ENCODE data around the gene ZNF236. TPM values are rescaled to one million over a fixed set of nuclear protein-coding genes. Genes with fewer than 3 reads are reported as not detected.

The ZNF236 gene
- total RNA-seq, 1 experiment from 2014 or later: 24.8 TPM

DNA sequence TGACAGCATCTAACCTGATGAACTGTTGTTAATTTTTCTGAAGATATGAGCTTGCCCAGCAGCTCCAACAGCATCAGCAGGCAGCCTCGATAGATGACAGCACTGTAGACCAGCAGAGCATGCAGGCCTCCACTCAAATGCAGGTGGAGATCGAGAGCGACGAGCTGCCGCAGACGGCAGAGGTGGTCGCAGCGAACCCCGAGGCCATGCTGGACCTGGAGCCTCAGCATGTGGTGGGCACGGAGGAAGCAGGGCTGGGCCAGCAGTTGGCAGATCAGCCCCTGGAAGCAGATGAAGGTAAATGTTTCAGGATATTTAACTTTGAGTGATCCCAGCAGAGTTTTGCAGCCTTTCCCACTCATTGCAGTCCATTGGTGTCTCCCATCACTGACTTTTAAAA lies 85.9 kb downstream of the ZNF236 start:
- no TSS peak for BruUV-seq (replicated peaks)
- no peak overlapping the region for H3K27ac ChIP-seq (ENCODE audit: low read depth, low read length, poor library complexity, severe bottlenecking)
- ChIA-PET CTCF (no interaction called here), POLR2A (ENCODE audit: low non-redundant PET) (no interaction called here)
- TF ChIP-seq, protein P1, sequence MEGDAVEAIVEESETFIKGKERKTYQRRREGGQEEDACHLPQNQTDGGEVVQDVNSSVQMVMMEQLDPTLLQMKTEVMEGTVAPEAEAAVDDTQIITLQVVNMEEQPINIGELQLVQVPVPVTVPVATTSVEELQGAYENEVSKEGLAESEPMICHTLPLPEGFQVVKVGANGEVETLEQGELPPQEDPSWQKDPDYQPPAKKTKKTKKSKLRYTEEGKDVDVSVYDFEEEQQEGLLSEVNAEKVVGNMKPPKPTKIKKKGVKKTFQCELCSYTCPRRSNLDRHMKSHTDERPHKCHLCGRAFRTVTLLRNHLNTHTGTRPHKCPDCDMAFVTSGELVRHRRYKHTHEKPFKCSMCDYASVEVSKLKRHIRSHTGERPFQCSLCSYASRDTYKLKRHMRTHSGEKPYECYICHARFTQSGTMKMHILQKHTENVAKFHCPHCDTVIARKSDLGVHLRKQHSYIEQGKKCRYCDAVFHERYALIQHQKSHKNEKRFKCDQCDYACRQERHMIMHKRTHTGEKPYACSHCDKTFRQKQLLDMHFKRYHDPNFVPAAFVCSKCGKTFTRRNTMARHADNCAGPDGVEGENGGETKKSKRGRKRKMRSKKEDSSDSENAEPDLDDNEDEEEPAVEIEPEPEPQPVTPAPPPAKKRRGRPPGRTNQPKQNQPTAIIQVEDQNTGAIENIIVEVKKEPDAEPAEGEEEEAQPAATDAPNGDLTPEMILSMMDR (conservative IDR thresholded peaks at IDR 0.05; ENCODE audit: low read depth, low read length): no peak
- no peak for TF ChIP-seq EZH2 (IDR thresholded peaks at IDR 0.05; ENCODE audit: borderline replicate concordance, low read depth, low read length, poor library complexity, severe bottlenecking)
- peaks cover 25% of the 10 kb centered on the region for H3K36me3 ChIP-seq (ENCODE audit: insufficient read depth, low read length, poor library complexity, severe bottlenecking)
- no peak for DNase-seq (ENCODE audit: low spot score)
- H3K4me3 ChIP-seq (ENCODE audit: low read depth, low read length, poor library complexity, severe bottlenecking): no peak overlapping the region
- no peaks in the 10 kb centered on the region for H3K9me3 ChIP-seq (ENCODE audit: low read depth, low read length, poor library complexity, severe bottlenecking)
- intact Hi-C loops (cut with micrococcal nuclease; ENCODE audit: unreplicated experiment): no loop called here
- H3K4me1 ChIP-seq (ENCODE audit: insufficient read depth, low read length, poor library complexity, severe bottlenecking): no peaks in the 10 kb centered on the region
- H3K27me3 ChIP-seq (replicated peaks; ENCODE audit: insufficient read depth, low read depth, low read length, poor library complexity): no peaks in the 10 kb centered on the region

DNA sequence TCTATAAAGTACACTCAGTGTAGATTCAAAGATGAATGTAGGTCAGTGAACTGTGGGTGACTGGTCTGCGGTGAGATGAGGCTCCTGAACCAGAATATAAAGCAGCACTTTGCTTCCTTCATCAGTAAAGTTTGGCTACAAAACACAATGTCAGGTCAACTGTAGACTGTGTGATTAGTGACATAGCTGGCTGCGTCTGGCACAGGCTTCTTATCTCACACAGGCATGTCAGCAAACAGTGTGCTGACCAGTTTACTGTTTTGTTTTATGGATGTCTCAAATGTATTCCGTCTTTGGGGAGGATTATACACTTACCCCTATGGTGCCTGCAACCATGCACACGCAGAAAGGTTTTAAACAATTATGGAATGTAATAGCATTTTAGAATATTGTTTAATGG lies 87.1 kb downstream of the ZNF236 start:
- POLR2A ChIA-PET (ENCODE audit: low non-redundant PET): no interaction called here
- BruUV-seq (replicated peaks): no TSS peak

DNA sequence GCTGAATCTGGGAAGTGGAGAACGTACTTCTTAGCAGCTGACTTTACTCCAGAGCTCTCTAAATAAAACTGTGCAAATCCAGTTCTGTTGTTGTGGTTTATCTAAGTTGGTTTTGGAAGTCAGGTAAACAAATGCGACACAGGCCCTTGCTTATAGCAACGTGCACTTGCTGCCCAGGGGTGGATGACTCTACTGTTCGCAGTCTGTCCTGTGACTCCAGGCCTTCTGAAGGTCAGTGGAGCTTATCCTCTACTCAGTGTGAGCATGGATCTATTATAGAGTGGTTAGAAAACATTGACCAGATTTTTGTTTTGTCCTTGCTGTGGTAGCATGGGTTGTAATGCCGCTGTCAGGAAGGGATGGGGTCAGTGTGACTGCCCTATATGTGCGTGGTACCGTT lies 89.1 kb downstream of the ZNF236 start:
- H3K27me3 ChIP-seq (replicated peaks; ENCODE audit: insufficient read depth, low read depth, low read length, poor library complexity): no peaks in the 10 kb centered on the region
- no peak for DNase-seq (ENCODE audit: low spot score)
- no peak overlapping the region for H3K4me3 ChIP-seq (ENCODE audit: low read depth, low read length, poor library complexity, severe bottlenecking)
- CTCF ChIA-PET: no interaction called here
- TF ChIP-seq, protein P1 (conservative IDR thresholded peaks at IDR 0.05; ENCODE audit: low read depth, low read length): no peak
- no peak for TF ChIP-seq EZH2 (IDR thresholded peaks at IDR 0.05; ENCODE audit: borderline replicate concordance, low read depth, low read length, poor library complexity, severe bottlenecking)
- no TSS peak for BruUV-seq (replicated peaks)
- POLR2A ChIA-PET (ENCODE audit: low non-redundant PET): no interaction called here
- peaks cover 25% of the 10 kb centered on the region for H3K36me3 ChIP-seq (ENCODE audit: insufficient read depth, low read length, poor library complexity, severe bottlenecking)
- no peaks in the 10 kb centered on the region for H3K9me3 ChIP-seq (ENCODE audit: low read depth, low read length, poor library complexity, severe bottlenecking)
- intact Hi-C loops (cut with micrococcal nuclease; ENCODE audit: unreplicated experiment): no loop called here
- no peaks in the 10 kb centered on the region for H3K4me1 ChIP-seq (ENCODE audit: insufficient read depth, low read length, poor library complexity, severe bottlenecking)
- H3K27ac ChIP-seq (ENCODE audit: low read depth, low read length, poor library complexity, severe bottlenecking): no peak overlapping the region

More for the DNA sequence above, 87.1 kb downstream of the ZNF236 start:
- Histone ChIP-seq H3K4me3 (ENCODE audit: low read depth, low read length, poor library complexity, severe bottlenecking) (no peak overlapping the region), H3K36me3 (ENCODE audit: insufficient read depth, low read length, poor library complexity, severe bottlenecking) (peaks cover 21% of the 10 kb centered on the region), H3K27ac (ENCODE audit: low read depth, low read length, poor library complexity, severe bottlenecking) (no peak overlapping the region), H3K27me3 (replicated peaks; ENCODE audit: insufficient read depth, low read depth, low read length, poor library complexity) (no peaks in the 10 kb centered on the region), H3K4me1 (ENCODE audit: insufficient read depth, low read length, poor library complexity, severe bottlenecking) (no peaks in the 10 kb centered on the region), H3K9me3 (ENCODE audit: low read depth, low read length, poor library complexity, severe bottlenecking) (no peaks in the 10 kb centered on the region)
- no peak for DNase-seq (ENCODE audit: low spot score)
- TF ChIP-seq EZH2 (IDR thresholded peaks at IDR 0.05; ENCODE audit: borderline replicate concordance, low read depth, low read length, poor library complexity, severe bottlenecking): no peak
- TF ChIP-seq, protein P1 (conservative IDR thresholded peaks at IDR 0.05; ENCODE audit: low read depth, low read length): no peak
- intact Hi-C loops (cut with micrococcal nuclease; ENCODE audit: unreplicated experiment): no loop called here
- CTCF ChIA-PET: no interaction called here

Data from A673 (cell line).